M059J (cell line): ENCODE data around the gene BLZF1. TPM values are rescaled to one million over a fixed set of nuclear protein-coding genes. Genes with fewer than 3 reads are reported as not detected.
"Not testable (repeated sequence)": the region's sequence is repeated elsewhere in the genome, so short reads cannot be mapped to it uniquely, and the experiment has no call there.

Source experiments
- DNase-seq: peaks from one replicate; pipeline ENCODE4 v3.0.0-alpha.2; 2012; ENCODE audit warnings: low read depth
- total RNA-seq: library from RNA; depleted of rRNA; stranded (reverse); fragments of >200 nt; shearing (Covaris generic); gene quantifications from 2 replicates; pipeline ENCODE4 v1.2.3, GENCODE V29; 2014

BLZF1 gene
- total RNA-seq, 1 experiment from 2014 or later: 58.8 TPM

DNA sequence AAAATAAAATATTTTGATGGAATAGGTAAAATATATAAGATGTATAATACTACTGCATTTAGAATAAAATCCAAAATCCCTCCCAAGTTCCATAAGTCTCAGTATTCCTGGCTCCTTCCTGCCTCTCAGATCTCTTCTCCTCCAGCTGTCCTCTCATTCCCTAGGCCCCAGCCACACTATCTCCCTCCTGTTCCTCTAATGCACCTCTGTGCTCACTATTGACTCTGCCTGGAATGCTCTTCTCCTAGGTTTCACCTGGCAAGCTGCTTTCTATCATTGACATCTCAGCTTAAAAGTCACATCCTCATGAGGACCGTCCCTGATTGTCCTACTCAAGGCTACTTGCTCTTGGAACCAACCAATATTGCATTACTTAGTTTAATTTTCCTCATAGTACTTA is 7.6 kb upstream of the BLZF1 start:
- no peak for DNase-seq

DNA sequence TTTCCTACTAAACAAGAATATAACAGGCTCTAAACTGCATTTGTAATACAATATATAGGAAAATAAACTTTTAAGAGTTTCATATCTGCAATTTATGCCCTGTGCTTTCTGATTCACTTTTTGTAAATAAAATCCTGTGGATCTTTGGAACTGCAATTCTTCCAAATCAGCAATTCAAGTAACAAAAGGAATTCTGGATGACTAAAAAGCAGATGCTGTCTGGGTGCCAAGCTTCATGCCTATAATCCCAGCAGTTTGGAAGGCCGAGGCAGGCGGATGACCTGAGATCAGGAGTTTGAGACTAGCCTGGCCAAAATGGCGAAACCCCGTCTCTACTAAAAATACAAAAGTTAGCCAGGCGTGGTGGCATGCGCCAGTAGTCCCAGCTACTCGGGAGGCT is 6.7 kb upstream of the BLZF1 start:
- DNase-seq: peak; percentile 79

DNA sequence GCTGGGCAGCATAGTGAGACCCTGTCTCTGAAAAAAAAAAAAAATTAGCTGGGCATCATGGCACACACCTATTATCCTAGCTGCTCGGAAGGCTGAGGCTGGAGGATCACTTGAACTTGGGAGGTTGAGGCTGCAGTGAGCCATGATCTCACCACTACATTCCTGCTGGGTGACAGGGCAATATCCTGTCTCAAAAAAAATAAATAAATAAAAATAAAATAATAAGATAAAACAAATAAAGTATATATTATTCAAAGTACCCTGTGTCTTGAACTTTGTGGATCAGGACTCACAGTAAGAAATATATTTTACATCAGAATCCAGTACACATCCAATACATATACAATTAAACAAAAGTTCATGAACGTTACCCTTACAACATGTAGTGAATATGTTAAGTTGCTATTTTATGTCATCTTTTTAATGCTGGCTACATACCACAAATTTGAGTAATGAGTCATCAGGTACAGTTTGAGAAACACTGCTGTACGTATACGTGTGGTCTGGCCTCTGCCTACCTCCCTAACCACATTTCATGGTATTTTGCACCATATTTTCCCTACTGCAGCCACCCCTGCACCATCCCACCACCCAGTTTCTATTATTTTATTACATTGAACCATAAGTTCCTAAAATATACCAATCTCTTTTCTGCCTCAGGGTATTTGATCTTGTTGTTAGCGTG is 4.8 kb upstream of the BLZF1 start:
- DNase-seq: peak; percentile 94

DNA sequence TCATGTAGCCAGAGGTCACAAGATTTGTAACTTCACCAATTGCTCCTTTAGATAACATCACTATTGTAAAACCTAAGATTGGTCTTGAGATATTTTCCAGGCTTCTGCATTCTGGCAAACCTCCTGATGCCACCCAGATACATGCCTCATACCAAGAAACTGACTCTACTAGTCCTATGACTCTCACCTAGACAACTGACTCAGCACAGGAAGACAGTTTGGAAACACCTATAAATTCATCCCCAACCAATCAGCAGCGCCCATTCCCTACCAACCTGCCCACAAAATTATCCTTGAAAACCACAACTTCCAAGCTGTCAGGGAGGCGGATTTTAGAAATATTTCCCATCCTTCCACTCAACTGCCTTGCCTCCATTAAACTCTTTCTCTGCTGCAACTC is 3.0 kb upstream of the BLZF1 start:
- peak; percentile 98 for DNase-seq

DNA sequence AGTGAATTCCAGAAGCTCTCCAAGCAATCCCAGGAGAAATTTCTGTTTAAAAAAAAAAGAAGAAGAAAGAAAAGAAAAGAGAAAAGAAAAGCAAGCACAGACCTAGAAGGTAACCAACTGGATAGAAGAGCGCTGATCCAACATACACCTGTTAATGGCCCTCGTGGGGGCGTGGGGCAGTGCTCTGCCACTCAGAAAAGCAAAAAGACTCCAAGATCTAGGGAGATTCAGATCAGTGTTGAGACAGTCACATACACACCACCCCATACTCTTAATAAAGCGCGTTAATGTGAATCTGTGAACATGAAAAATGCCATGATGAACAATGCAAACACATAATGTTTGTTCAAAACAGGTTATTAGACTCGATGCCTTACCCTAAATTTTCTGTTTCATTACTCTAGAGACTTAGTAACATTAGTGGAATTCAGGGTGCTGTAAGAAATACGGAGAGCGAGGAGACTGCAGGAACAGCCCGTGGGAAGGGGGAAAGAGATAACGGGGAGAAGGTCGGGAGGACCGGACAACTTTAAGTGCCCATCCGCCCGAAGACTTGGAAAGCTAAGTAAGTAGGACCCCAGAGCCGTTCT is 804 bp upstream of the BLZF1 start:
- DNase-seq: no peak

DNA sequence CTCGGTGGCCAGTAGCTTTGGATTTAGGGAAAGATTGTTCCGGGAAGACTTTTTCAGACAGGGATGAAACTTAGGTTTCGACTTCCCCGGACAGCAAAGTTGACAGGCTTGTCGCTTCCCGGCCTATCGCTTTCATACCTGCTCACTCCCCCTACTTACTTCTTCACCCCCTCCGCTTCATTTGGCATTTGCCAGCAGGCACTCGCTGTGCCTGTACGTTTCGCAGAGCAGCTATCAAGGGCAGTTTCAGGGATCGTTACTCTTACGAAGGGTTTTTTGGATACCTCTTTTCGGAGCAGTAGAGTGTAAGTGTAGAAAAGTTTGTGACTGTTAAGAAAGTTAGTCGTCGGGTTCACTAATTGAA is 393 bp downstream of the BLZF1 start:
- DNase-seq: no peak

DNA sequence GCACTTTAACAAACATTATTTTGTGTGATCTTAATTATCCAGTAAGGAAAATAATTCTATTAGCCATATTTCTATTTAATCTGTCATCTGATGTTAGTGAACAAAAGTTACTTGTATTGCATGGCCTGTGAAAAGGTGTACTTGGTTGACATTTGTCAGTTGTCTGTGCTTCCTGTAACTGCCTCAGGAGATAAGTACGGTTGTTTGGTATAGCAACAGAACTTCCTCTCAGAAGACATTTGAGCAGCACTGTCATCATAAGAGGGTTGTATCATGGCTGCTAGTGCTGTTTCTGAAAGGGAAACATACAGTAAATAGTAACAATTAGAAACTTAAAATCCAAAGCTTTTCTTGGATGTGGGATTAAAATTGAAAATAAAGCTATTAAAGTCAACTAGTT is 3.4 kb downstream of the BLZF1 start:
- no peak for DNase-seq

DNA sequence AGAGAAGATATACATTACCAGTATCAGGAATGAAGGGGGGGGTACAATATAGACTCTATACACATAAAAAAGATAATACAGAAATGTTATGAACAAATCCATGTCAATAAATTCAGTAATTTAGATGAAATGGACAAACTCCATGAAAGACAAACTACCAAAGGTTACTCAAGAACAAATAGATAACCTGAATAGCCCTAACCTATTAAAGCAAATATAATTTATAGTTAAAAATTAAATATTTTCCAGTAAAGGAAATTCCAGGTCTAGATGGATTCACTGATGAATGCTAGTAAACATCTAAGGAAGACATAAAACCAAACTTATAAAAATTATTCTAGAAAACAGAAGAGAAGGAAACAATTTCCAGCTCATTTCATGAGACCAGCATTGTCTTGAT is 13.2 kb downstream of the BLZF1 start:
- DNase-seq: no peak

DNA sequence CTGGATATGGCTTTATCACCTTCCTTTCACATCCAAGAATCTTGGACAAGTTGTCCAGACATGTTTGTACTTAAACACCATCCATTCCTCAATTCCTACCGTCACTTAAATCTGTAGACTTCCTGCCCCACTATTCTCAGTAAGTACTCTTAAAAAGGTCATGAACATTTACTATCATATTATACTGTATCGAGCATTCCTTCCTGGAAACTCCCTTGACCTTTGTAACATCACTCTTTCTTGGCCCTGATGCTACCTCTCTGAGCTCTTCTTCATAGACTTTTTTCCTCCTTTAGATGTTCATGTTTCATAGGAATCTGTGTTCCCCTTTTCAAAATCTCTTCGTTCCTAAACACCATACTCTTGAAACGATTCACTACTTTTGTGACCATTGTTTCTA is 15.5 kb downstream of the BLZF1 start:
- no peak for DNase-seq

DNA sequence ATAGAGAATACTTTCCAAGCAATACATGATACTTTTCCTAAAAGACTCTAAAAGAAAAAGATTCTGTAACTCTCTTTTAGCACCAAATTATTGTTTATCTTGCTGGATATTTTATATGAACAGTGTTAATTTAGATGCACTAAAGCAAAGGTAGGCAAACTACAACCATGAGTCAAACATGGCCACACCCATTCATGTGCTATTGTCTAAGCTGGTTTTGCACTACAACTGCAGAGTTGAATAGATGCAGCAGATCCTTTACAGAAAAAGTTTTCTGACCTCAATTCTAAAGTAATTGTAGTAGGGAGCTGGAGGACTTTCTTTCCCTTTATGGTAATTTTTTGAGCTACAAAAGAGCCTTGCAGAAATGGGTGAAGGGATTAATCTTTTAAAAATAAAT is 19.4 kb downstream of the BLZF1 start:
- DNase-seq: no peak

DNA sequence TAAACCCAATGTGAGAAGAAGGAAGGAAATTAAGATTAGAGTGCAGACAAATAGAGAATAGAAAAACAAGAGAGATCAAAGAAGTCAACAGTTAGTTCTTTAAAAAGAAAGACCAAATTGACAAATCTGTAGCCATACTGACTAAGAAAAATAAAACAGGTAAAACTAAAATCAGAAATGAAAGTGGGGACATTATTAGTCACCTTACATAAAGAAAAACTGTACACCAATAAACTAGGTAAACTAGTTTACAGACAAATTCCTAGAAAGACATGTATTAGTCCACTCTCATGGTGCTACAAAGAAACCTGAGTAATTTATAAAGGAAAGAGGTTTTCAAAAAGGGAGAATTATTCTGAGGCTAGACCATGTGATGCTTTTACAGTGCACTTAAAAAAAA is 22.3 kb downstream of the BLZF1 start:
- no peak for DNase-seq

DNA sequence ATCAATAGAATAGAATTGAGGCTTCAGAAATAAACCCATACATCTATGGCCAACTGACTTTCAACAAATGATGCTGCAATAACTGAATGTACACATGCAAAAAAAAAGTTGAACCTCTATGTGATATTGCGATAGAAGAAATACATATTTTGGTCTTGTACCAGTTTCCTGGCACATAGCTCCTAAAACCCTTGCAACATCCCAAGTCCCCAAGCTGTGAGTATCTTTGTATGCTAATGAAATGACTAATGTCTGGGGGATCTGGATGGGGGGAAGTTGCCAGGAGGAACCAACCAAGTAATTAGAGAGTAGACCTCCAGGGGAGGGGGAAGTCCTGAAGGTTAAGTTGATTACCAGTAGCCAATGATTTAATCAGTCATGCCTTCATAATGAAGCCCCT is 24.4 kb downstream of the BLZF1 start:
- DNase-seq: no peak

DNA sequence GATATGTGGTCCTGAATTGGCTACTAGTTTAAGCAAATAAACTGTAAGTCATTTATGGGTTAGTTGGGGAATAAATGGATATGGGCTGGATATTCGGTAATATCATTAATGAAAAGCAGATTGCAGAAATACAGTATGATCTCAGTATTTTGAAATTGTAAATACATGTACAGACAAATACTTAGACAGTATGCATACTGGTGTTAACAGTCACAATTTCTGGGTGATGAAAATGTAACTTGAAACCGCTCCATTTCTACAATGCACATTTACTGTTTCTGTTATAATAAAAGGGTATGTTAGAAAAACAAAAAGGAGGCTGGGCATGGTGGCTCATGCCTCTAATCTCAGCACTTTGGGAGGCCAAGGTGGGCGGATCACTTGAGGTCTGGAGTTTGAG is 28.0 kb downstream of the BLZF1 start:
- no peak for DNase-seq

DNA sequence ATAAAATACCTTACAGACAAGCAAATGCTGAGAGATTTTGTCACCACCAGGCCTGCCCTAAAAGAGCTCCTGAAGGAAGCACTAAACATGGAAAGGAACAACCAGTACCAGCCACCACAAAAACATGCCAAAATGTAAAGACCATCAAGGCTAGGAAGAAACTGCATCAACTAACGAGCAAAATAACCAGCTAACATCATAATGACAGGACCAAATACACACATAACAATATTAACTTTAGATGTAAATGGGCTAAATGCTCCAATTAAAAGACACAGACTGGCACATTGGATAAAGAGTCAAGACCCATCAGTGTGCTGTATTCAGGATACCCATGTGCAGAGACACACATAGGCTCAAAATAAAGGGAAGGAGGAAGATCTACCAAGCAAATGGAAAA is 34.6 kb downstream of the BLZF1 start:
- not testable (repeated sequence) for DNase-seq

DNA sequence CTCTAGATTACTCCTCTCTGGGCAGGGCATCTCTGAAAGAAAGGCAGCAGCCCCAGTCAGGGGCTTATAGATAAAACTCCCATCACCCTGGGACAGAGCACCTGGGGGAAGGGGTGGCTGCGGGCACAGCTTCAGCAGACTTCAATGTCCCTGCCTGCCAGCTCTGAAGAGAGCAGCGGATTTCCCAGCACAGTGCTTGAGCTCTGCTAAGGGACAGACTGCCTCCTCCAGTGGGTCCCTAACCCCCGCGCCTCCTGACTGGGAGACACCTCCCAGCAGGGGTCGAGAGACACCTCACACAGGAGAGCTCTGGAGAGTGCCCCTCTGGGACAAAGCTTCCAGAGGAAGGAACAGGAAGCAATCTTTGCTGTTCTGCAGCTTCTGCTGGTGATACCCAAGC is 40.3 kb downstream of the BLZF1 start:
- DNase-seq: not testable (repeated sequence)

DNA sequence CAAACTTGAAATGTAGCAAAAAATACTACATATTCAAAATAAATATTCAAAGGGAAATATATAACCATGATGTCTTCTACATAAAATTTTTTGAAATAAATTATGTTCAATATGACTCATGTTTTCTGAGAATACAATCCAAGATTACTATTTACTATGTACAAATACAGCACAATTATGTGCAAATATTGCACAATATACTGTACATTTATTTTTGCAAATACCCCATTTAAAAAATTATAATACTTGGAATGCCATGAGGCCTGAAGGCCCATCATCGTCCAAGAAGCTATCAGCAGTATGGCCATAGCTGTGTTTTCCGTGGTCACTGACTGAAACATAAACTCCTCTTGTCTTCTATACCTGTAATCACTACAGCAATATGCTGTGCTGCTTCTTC is 47.0 kb downstream of the BLZF1 start:
- DNase-seq: no peak

DNA sequence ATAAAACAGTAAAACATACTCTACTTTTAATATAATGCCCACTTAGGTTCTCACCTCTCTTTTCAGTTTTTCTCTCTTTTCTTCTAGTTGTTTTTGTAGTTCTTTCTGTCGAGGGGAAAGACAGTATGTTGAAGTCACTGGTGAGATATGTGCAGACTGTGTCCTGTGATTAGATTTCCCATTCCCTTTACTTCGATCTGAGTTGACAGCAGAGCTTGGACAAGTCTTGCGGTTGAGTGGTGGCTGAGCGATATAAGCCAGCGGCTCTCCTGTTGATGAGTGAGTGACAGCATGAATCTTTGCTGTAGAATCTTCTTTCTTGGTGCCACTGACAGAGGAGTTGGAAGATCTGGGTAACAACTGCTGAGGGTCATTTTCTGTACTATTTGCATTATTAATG is 53.3 kb downstream of the BLZF1 start:
- no peak for DNase-seq

DNA sequence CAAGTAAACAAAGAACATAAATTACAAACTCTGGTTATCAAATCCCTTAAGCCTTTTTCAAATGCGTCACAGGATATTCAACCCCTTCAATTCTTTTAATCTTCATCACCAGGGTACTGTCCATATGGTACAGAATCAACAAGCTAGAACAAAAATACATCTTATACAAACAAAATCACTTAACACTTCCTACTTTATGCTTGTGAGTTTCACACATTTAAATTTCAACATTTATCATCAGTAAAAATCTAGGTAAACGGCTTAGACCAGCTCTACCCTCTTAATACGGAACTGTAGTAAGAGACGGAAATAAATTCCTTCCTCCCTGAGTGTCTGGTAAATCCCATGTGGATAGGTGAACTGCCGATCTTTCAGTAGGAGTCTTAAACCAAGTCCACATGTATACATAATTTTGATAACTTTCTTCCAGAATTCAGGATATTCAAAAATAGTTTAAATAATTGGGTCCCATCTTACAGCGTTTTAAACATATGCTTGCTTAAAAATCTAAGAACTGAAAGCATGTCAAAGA is 58.2 kb downstream of the BLZF1 start:
- no peak for DNase-seq

DNA sequence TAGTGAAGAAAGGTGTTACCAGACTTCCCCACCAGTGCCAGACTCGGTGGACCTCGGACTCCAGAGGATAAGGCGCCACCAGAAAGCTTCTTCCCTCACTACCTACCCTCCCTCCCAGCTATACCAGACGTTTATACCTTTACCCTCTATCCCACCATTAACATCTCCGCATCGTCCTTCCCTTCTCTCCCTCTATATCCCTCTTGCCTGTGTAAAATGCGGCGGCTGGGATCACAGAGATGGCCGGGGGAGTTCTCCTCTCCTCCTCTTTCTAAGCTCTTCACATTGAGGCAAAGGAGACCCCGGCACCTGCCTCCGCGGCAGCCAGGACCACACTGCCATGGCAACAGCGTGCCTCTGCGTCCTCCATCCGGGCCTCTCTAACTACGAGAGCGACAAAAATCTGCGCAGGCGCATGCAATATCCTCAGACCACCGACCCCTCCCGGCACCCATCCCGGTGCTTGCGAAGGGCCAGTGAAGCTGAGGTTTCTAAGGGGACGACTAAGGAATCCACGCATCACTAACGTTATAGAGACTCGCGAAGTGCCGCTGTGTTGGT is 59.2 kb downstream of the BLZF1 start, which contains the start of gene CCDC181:
Gene CCDC181 (minus strand): TSS at position 394 of the 561 bp plus-strand sequence. CDS start 2,547 bp downstream, outside the sequence.
- peak; percentile 60 for DNase-seq
